K562 (cell line): ENCODE measurements around the gene HES5. TPM values are rescaled to one million over a fixed set of nuclear protein-coding genes. Genes with fewer than 3 reads are reported as not detected.

ENCODE experiments used
- AFF4 ChIP-seq: sonication (generic); formaldehyde crosslinking; IDR thresholded peaks from 2 replicates; pipeline ENCODE4 v1.8.0; 2023; ENCODE audit warnings: mild to moderate bottlenecking, missing genetic modification reagents
- ARHGAP35 ChIP-seq: fragments of 450-650 bp; IDR thresholded peaks from 2 replicates; pipeline ENCODE4 v1.6.1; 2018; ENCODE audit not compliant: partially characterized antibody
- BRF2 ChIP-seq: IDR thresholded peaks from 3 replicates; pipeline ENCODE4 v1.6.1; 2011; ENCODE audit warnings: borderline replicate concordance, mild to moderate bottlenecking; ENCODE audit not compliant: insufficient read length, insufficient read depth
- CBX5 ChIP-seq: IDR thresholded peaks from 2 replicates; pipeline ENCODE4 v1.6.1; 2014; ENCODE audit warnings: low read depth, borderline replicate concordance
- CUX1 ChIP-seq: fragments of 200-800 bp; sonication (Bioruptor generic); IDR thresholded peaks from 2 replicates; pipeline ENCODE4 v1.6.1; 2016; ENCODE audit warnings: missing genetic modification characterization, missing compliant biosample characterization
- FOXP1 ChIP-seq: sonication (generic); formaldehyde crosslinking; IDR thresholded peaks from 2 replicates; pipeline ENCODE4 v1.8.0; 2022; ENCODE audit warnings: mild to moderate bottlenecking, missing genetic modification reagents
- GTF2B ChIP-seq: IDR thresholded peaks from 2 replicates; pipeline ENCODE4 v1.6.1; 2011; ENCODE audit not compliant: insufficient read length; ENCODE audit errors: extremely low read depth
- HNRNPH1 ChIP-seq: fragments of 200-400 bp; formaldehyde crosslinking; optimal IDR thresholded peaks from 2 replicates; pipeline ENCODE3; 2017; ENCODE audit warnings: low read depth, mild to moderate bottlenecking, low read length, moderate library complexity
- HOXB6 ChIP-seq: fragments of 250-450 bp; sonication (Bioruptor Pico); IDR thresholded peaks from 2 replicates; pipeline ENCODE4 v1.5.1; 2022; ENCODE audit warnings: mild to moderate bottlenecking, borderline replicate concordance
- IRF2 ChIP-seq: sonication (generic); formaldehyde crosslinking; IDR thresholded peaks from 2 replicates; pipeline ENCODE4 v1.8.1; 2022; ENCODE audit warnings: mild to moderate bottlenecking, missing genetic modification reagents
- RBM25 ChIP-seq: fragments of 200-400 bp; formaldehyde crosslinking; IDR thresholded peaks from 2 replicates; pipeline ENCODE4 v1.6.1; 2018; ENCODE audit warnings: low read length, low read depth, moderate library complexity; ENCODE audit not compliant: severe bottlenecking
- SIN3A ChIP-seq, 2 experiments: fragments of 150-350 bp in 1 of 2; IDR thresholded peaks; 2 replicates each; pipeline ENCODE4 v1.6.1; 2011 to 2016; ENCODE audit warnings: borderline replicate concordance in 2 of 2, low read depth in 2 of 2, low read length in 2 of 2, mild to moderate bottlenecking in 2 of 2, moderate library complexity in 2 of 2; ENCODE audit not compliant: control insufficient read depth in 1 of 2
- U2AF2 ChIP-seq: fragments of 200-400 bp; formaldehyde crosslinking; optimal IDR thresholded peaks from 2 replicates; pipeline ENCODE3; 2017; ENCODE audit warnings: low read depth, mild to moderate bottlenecking, low read length
- ZNF217 ChIP-seq: sonication (generic); formaldehyde crosslinking; IDR thresholded peaks from 2 replicates; pipeline ENCODE4 v1.8.0; 2022; ENCODE audit warnings: mild to moderate bottlenecking, missing genetic modification reagents
- ZNF311 ChIP-seq: fragments of 250-450 bp; sonication (Bioruptor Pico); IDR thresholded peaks from 2 replicates; pipeline ENCODE4 v1.4.0; 2020; ENCODE audit warnings: mild to moderate bottlenecking, moderate library complexity
- ZNF76 ChIP-seq: fragments of 250-450 bp; sonication (Bioruptor Pico); IDR thresholded peaks from 2 replicates; pipeline ENCODE4 v1.4.0; 2020; ENCODE audit warnings: mild to moderate bottlenecking, moderate library complexity, borderline replicate concordance
- polyA plus RNA-seq, 8 experiments: library from polyadenylated mRNA; depleted of rRNA in 4 of 8; stranded (reverse) in 5 of 8; unstranded in 3 of 8; fragments of >200 nt; fragmentation: Nextera tagmentation in 2 of 8; fragmentation: Illumina TruSeq in 1 of 8; extraction: Ambion mirVana in 2 of 8; extraction: Trizol in 1 of 8; gene quantifications; 2 replicates each; pipeline versions ENCODE4 v1.2.1 to v1.2.3, GENCODE V29; 2011 to 2014; ENCODE audit warnings: inconsistent platforms in 1 of 8, missing spikeins in 1 of 8
- total RNA-seq, 7 experiments: library from RNA; depleted of rRNA in 6 of 7; stranded (reverse); fragments of >200 nt in 6 of 7; fragmentation: Illumina TruSeq in 2 of 7; extraction: Trizol in 2 of 7; gene quantifications; 2 replicates each; pipeline versions ENCODE4 v1.2.1 to v1.2.3, GENCODE V29; 2011 to 2021; ENCODE audit warnings: low replicate concordance in 1 of 7

HES5 gene
- total and polyA plus RNA-seq, 9 of the 15 experiments (the other 6 are each of a cell fraction or from before 2014, with no cell fraction given): not detected

GRCh38 chr1:2546515-2547209 is 16.6 kb upstream of the HES5 start (continued):
- TF ChIP-seq CUX1 (CRISPR knock-in tag) (no peak), ZNF311 (CRISPR knock-in tag) (no peak), RBM25 (peak; percentile 97), U2AF2 (no peak), HOXB6 (CRISPR knock-in tag) (no peak), IRF2 (CRISPR knock-in tag) (peak; percentile 56; the same call in 1 of the 2 replicates), HNRNPH1 (no peak), BRF2 (no peak), SIN3A (IDR thresholded peaks at IDR 0.05; ENCODE audit: borderline replicate concordance in 2 of 2, control insufficient read depth in 1 of 2, low read depth in 2 of 2, low read length in 2 of 2) (no peak; a peak in 1 of 4 replicates), GTF2B (no peak), ARHGAP35 (no peak), AFF4 (CRISPR knock-in tag) (no peak), FOXP1 (no peak), ZNF217 (no peak), CBX5 (no peak), ZNF76 (CRISPR knock-in tag) (peak; percentile 56; the same call in 1 of the 2 replicates)
